Endothelial cell of hepatic sinusoid (primary cell): ENCODE results near the gene C5.
"Not testable (repeated sequence)": the region's sequence is repeated elsewhere in the genome, so short reads cannot be mapped to it uniquely, and the experiment has no call there.

ENCODE experiments used
- in situ Hi-C: cut with HindIII; loops from 2 replicates; pipeline ENCODE4 v1.10.0; 2017; ENCODE audit warnings: low sequenced_read_pairs

Gene C5

DNA sequence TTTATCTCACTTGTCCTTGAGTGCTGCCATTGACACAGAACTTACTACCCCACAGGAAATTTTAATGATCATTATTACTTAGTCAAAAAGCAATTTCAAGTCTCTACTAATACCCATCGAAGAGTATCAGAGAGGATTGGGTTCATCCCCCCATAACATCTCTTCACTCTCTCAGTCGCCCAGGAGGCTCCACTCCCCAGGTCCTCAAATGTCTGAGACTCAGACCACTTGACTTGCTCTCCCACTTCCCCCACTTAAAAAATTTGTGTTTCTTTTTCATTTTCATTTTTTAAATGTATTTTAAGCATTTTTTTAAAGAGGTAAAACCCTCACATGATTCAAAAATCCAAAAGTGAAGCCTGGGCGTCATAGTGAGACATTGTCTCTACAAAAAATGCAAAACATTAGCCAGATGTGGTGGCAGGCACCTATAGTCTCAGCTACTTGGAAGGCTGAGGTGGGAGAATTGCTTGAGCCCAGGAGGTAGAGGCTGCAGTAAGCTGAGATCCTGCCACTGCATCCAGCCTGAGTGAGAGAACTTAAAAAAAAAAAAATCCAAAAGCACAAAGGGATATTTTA is 66.7 kb downstream of the C5 start:
- in situ Hi-C loops, result loop anchor here (5.0 kb wide), 1 partner anchor 39 kb away; no protein-coding TSS in a partner anchor

DNA sequence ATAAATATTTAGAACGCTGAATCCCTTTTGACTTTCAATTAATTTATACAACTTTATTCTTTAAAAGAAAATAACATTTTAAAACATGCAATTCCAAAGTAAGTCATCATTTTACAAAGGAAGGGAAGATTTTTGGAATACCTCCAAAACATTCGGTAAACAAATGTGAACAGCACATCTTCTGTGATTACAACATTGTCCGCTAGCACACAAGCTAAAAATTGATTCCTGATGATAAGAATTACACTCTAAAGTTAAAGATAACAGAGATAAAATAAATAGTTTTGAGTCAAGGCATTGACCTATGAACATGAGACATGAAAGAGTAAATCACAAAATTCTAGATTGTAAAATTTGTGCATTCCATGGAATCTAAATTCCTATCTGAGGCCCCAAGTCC is 67.2 kb downstream of the C5 start:
- in situ Hi-C loops, result loop anchor here (5.0 kb wide), 1 partner anchor 39 kb away; no protein-coding TSS in a partner anchor

DNA sequence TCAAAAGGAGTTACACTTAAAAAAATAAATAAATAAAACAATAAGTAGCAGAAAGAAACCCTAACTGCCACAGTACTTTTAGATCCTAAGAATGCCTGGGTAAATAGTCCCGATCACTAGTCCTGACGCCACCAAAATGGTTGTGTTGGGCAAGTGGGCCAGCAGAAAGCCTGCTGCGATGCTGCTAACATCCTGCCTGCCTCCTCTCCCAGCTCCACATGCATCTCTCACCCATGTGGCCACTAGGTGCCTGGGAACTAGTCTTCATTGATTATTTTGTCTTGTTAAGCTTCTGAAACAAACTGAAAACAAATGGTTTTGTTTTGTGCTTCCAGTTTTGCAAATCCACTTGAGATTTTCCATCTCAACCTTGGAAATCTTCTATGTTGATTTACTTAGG is 69.1 kb downstream of the C5 start:
- in situ Hi-C loops, result loop anchor here (5.0 kb wide), 1 partner anchor 41 kb away; no protein-coding TSS in a partner anchor

DNA sequence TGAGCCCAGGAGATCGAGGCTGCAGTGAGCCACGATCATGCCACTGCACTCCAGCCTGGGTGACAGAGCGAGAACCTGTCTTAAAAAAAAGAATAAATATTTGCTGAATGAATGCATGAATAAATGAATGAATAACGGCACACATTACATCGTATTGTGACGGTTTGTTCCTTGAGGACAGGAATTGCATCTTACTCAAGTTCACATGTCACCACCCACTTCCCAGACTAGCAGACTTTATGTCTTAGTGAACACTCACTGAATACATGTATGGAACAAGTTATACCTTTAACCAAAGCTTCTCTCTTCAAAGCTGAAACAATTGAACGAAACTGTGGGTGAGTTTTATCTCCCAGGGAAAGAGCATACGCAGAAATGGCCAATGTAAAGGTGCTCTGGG is 70.3 kb downstream of the C5 start:
- in situ Hi-C loops, result loop anchor here (5.0 kb wide), 1 partner anchor 43 kb away; no protein-coding TSS in a partner anchor

DNA sequence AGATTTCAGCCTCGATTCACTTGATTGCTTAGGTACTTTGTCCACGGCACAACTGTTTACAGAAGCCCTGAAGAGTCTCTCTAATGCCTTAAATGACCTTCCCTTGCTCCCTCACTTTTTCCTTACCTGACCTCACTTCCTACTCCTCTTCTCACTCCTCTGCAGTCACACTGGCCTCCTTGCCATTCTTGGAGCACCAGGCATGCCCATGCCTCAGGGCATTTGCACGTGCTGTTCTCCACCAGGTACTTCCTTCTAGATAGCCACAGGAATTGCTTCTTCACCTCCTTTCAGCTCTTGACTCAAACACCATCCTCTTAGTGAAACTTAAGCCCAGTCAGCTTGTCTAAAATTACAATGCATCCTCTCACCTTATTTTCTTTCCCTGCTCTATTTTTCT is 71.1 kb downstream of the C5 start:
- in situ Hi-C loops, result no loop called here

DNA sequence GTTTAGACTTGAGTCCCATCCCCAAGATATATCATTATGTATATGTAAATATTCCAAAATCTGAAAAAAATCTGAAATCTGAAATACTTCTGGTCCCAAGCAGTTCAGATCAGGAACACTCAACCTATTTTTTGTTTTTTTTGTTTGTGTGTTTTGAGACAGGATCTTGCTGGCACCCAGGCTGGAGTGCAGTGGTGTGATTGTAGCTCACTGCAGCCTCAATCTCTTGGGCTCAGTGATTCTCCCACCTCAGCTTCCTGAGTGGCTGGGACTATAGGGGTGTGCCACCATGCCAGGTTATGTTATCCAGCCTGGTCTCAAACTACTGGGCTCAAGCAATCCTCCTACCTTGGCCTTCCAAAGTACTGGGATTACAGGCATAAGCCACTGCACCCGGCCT is 72.8 kb downstream of the C5 start:
- in situ Hi-C loops, result no loop called here

DNA sequence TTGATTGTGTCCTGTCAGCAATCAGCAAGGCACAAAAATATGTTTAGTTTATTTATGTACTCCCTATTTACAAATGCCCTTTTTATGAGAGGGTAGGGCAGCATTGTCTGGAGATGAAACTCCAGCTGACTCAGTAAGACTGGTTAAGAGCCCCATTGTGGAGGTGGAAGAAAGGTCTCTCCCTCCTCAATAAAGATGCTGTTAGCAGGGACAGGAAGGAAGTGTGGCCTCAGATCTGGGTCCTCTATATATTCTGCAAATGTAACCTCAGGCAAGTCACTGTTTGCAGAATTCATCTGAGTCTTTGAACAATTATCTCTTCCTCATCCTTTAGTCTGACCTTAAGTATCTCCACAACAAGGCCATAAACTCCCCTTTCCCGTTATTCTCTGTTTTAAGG is 75.2 kb downstream of the C5 start:
- in situ Hi-C loops, result no loop called here

DNA sequence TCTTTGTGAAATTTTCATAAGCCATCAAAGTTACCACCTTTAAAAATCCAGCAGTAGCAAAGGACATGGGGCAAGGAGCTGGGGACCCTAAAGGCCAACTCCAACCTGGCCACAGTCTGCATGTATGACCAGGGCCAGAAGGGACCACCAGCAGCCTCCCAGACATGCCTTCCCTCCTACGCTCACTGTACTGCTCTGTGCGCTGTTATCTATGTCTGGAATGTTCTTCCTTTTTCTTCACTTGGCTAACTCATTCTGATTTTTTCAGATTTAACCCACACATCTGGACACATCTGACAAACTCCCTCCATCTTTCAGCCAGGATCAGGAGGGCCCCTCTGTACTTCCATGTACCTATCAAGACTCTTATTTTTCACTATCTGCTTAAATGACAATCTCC is 75.9 kb downstream of the C5 start:
- in situ Hi-C loops, result no loop called here

DNA sequence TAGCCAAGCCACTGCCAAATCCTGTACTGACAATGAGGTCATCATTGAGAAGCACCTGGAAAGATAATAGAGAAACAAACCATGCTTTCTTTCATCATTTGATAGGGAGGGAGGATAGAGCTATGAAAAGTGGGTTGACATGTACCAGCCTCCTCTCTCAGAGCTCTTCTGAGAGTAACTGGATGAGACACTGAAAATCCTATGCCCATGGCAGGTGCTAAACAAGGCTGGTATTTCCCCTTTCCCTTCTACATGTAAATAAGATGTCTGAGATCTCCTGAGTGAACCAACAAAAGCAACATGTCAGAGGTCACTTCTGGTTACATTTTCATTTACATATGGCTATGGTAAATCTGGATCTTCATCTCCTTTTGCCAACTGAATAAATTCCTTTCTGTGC is 78.1 kb downstream of the C5 start:
- in situ Hi-C loops, result no loop called here

DNA sequence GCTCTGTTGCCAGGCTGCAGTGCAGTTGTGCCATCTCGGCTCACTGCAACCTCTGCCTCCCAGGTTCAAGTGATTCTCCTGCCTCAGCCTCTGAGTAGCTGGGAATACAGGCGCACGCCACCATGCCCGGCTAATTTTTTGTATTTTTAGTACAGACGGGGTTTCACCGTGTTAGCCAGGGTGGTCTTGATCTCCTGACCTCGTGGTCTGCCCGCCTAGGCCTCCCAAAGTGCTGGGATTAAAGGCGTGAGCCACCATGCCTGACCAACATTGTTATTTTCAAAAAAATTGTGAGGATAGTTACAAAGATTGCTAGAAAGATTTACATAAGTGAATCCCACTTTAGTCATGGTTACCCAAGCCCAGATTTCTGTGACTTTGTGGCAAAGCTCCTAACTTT is 78.6 kb downstream of the C5 start:
- in situ Hi-C loops, result not testable (repeated sequence)

DNA sequence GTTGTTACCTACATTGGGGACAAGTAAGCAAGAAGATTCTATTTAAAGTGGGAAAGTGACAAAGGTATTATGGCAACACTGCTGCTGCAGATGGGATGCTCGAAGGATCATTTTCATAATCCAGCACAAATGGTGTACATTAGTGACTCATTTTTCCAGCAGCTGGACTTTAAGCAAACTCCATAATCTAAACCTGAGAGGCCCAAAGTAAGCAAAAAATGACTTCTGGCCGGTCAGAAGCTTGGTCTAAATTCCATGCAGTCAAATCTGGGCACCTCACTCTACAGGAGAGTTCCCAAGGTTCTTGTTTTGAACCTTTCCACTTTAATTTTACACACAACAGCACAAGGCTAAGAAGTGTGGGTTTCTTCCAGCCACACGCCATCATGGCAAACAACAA is 79.8 kb downstream of the C5 start:
- in situ Hi-C loops, result no loop called here

DNA sequence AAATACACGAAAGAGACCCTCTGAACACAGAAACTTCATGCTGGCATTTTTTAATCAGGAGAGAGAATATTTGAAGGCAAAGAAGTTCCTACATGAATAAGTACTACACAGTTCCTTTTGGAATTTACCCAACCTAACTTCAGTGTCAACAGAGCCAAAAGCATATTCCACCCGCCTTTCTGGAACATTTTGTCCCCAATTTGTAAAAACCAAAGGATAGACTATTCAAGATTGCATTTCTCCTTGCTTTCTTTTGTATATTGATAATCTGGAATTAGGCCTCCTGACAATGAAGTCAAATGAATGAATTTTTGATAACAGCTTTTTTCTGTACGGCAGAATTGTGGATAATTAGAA is 84.1 kb downstream of the C5 start:
- in situ Hi-C loops, result no loop called here

DNA sequence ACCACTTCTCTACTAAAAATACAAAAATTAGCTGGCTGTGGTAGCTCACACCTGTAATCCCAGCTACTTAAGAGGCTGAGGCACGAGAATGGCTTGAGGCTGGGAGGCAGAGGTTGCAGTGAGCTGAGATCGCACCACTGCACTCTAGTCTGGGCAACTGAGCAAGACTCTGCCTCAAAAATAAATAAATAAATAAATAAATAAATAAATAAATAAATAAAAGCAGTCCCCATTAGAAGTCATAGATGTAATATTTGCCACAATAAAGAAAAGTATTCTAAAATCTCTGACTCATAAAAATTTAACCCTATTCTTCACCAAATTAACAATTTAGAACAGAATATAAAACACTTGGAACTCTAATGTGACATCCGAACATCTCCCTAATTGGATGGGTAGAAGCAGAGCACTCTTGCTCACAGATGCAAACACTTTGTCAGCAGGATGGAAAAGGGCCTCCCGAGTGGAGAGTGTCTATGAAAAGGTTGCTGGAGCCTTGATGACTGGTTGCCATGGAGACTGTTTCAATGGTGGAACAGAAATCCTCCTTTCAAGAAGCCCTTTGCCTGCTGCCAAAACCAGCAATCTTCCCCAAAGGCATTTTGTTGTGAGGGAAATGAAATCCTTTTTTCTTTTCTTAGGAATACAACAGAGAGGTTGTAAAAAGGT is 84.6 kb downstream of the C5 start:
- in situ Hi-C loops, result no loop called here

DNA sequence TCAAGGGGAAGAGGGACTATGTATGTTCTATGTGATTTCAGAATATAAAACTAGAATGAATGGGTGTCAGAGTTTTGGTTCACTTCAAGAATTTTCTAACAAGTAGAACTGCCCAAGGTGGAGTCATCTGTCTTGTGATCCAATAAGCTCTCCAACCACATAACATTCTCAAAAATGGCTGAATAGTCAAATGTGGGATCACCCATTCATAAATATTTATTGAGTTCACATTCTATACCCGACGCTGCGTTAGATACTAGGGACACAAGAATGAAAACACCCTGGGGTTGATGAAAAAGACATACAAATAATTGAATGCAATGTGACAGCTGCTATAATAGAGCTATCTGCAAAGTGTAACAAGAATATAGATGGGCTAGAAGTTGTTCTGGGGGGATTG is 88.1 kb downstream of the C5 start:
- in situ Hi-C loops, result no loop called here

DNA sequence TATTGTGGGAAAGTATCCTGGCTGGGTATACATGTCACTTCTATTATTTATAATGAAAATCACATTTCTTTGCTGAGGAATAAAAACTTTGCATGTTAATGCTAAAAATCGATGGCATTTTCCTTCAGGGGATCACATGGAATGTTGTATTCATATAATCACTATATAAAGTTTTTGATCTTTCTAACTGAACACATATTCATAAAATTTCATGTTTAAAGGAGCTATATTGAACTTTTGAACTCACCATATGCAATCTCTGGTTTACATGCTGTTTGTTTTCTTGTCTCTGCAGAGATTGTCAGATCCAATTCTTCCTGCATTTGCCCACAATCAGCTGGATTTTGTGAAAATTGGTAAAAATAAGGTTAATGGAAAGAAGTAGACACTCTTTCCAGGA is 90.1 kb downstream of the C5 start:
- in situ Hi-C loops, result no loop called here

DNA sequence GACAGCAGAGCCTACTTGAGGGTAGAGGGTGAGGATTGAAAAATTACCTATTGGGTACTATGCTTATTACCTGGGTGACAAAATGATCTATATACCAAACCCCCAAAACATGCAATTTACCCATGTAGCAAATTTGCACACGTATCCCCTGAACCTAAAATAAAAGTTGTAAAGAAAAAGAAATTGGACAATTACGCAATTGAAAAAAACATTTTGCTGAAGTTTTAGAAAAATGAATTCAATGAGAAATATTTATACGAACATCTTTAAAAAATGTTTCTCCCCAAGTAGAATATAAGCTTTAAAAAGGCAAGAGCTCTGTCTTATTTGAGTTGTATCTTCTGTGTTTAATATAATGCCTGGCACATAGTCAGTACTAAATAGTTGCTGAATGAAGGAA is 93.2 kb downstream of the C5 start:
- in situ Hi-C loops, result no loop called here

DNA sequence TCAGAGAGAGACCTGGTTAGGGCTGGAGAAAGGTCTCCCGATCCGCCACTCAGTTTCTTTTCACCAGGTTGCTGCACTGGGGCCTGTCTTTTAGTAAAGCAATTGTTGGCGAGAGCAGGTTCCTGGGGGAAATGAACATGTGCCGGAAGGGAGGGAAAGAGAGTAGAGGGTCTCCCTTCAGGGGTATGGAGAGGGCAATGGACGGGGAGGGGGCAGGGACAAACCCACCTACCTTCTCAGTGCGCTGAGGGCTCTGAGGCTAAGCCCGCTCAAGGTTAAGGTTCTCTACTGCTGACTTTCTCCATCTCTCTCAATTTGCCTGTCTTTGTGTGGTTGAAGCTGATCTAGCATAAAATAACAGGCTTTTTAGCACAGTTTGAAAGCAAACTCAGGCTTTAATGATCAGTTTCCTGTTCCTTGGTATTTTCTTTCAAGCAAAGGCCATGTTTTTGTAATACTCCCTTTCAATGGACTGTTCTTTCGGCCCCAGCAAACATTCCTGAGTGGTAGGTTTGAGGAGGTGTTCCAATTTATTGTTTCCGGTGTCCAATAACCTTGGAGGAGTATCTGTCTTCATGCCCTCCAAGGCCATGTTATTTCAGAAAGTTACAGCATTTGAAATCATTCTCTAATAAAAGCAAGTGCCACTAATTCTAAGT is 98.0 kb downstream of the C5 start:
- in situ Hi-C loops, result no loop called here

DNA sequence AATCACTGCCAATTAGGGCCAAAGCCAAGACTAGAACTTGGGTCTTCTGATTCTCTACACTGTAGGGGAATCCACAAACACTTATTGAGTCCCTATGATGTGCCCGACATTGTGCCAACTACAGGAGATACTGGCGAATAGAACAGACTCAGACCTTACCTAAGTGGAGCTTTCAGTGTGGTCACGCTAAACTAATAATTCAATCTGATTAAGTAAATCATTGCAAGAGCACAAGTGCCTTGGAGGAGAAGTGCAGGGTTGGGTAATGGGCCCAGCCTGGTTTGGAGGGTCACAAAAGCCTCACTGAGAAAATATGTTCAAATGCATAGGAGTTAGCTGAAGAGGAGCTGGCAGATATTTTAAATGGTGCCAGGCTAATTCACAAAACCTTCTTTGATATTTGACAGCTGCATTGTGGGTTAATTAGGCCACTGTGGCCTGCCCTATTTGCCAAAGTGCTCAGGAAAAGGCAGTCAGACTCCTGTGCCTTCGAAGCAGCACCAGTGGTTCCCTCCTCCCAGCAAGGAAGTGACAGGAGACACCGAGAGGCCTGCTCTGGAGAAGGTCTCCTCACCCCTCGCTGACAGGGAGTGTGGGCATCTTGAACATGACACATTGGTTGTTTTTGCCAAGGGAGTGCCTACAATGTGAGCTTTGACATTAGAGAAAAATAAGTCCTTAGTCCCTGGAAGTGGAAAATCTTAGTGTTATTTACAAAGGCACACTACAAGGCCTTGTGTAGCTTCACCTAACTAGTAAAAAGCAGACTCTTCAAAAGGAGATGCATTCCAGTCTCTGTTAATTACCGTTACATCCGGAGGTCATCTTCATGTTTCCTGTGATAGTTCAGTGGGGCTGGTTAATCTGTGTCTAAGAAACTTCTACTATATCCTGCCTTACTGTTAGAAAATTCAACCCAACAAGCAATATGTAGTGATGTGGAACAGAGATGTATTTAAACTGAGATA is 99.4 kb downstream of the C5 start:
- in situ Hi-C loops, result no loop called here

DNA sequence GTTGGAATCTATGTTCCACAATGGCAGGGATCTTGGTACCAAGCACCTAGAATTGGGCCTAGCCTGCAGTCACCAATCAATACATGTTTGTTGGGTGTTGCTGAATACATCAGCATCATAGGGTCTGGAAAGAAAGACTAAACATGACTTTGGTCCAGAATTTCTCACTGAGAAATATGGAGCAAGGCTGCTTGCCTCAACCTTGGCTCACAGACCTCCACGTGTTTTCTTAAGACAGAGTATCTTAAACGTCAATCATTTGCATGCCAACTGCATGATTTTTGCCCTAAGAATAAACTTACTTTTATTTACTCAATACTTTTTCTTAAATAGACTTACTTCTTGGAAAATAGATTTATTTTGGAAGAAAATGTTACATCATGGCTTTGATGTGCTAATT is 100.8 kb downstream of the C5 start:
- in situ Hi-C loops, result no loop called here

DNA sequence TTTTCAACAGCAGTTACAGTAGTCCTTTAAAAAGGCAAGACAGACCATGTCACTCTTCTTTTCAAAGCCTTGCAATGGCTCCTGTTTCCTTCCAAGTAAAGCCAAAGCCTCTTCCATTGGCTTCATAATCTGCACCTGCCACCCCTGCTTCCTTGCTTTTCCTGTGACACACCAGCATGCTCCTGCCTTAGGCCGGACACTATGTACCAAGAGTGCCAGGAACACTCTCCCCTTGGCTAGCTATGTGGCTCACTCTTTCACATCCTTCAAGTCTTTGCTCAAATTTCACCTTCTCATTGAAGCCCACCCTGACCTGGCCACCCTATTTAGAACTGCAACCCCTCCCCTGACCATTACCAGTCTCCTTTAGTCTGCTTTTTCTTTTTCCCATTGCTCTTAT is 101.3 kb downstream of the C5 start:
- in situ Hi-C loops, result no loop called here

DNA sequence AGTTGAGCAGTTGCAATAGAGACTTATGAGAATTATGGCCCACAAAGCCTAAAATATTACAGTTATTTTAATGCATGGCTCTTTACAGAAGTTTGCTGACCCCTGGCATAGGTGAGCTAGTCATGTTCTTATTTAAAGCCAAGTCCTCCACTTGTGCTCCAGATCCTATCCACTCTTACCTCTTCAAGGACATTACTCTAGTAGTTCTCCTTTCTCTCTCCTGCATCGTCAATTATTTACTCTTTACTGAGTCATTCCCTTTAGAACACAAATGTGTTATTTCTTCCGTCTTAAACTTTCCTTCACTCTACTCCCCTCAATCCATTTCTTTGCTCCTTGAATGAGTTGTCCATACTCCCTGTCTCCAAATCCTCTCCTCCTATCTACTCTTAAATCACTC is 102.9 kb downstream of the C5 start:
- in situ Hi-C loops, result no loop called here
